Activated CD8-positive, alpha-beta T cell treated with anti-CD3 and anti-CD28 coated beads for 36 hours (primary cell): ENCODE measurements around the gene TIPIN. TPM values are rescaled to one million over a fixed set of nuclear protein-coding genes. Genes with fewer than 3 reads are reported as not detected.
"Not testable (repeated sequence)": the region's sequence is repeated elsewhere in the genome, so short reads cannot be mapped to it uniquely, and the experiment has no call there.

ENCODE experiments used
- ATAC-seq: fragments of 200-7000 bp; cut with Tn5 transposase; one replicate; pipeline ENCODE4 v1.10.0; 2021; ENCODE audit warnings: mild to moderate bottlenecking, moderate library complexity
- CTCF ChIA-PET: fragments of 350-600 bp; sonication (Branson Sonifier 250); formaldehyde crosslinking; loops from one replicate; lab custom pipeline; 2021; ENCODE audit warnings: antibody characterized with exemption; lab: Charles Lee
- POLR2A ChIA-PET: fragments of 350-600 bp; sonication (Branson Sonifier 250); formaldehyde crosslinking; loops from one replicate; lab custom pipeline; 2021; ENCODE audit warnings: antibody characterized with exemption; lab: Charles Lee
- DNase-seq: peaks from one replicate; pipeline ENCODE4 v3.0.0-alpha.2; 2020
- H3K27ac Mint-ChIP-seq: one replicate; pipeline ENCODE4 v1.8.0; 2021; ENCODE audit warnings: mild to moderate bottlenecking, mixed read lengths
- H3K27me3 Mint-ChIP-seq: one replicate; pipeline ENCODE4 v1.8.0; 2021; ENCODE audit warnings: mixed read lengths
- H3K36me3 Mint-ChIP-seq: one replicate; pipeline ENCODE4 v1.8.0; 2021; ENCODE audit warnings: low read depth, mixed read lengths
- H3K4me1 Mint-ChIP-seq: one replicate; pipeline ENCODE4 v1.8.0; 2021; ENCODE audit warnings: low read depth, mixed read lengths
- H3K4me3 Mint-ChIP-seq: one replicate; pipeline ENCODE4 v1.8.0; 2021; ENCODE audit warnings: mild to moderate bottlenecking, moderate library complexity, mixed read lengths
- H3K9me3 Mint-ChIP-seq: one replicate; pipeline ENCODE4 v1.8.0; 2021; ENCODE audit warnings: mixed read lengths
- CTCF ChIP-seq: fragments of 200-600 bp; IDR thresholded peaks from one replicate; pipeline ENCODE4 v1.8.0; 2022; ENCODE audit warnings: antibody characterized with exemption, mild to moderate bottlenecking
- intact Hi-C: fragments of 100-400 bp; cut with micrococcal nuclease; formaldehyde crosslinking; loops from one replicate; pipeline ENCODE4 v1.10.0; 2022
- total RNA-seq, 2 experiments: library from RNA; stranded (reverse); gene quantifications; one replicate each; pipeline ENCODE4 v1.2.3, GENCODE V29; 2021

The TIPIN gene
- total RNA-seq, 2 experiments from 2014 or later: 49.8 to 50.1 TPM

GRCh38 chr15:66309828-66310227, 46.7 kb downstream of the TIPIN start:
- Mint-ChIP-seq H3K9me3 (no peaks in the 10 kb centered on the region), H3K27ac (no peak overlapping the region), H3K36me3 (peaks cover 21% of the 10 kb centered on the region), H3K4me3 (no peak overlapping the region), H3K27me3 (no peaks in the 10 kb centered on the region), H3K4me1 (peaks cover 2% of the 10 kb centered on the region)
- no peak for TF ChIP-seq CTCF
- POLR2A ChIA-PET: no interaction called here
- CTCF ChIA-PET: no interaction called here
- DNase-seq (no peak), ATAC-seq (no peak)
- intact Hi-C loops: no loop called here

GRCh38 chr15:66308531-66308930, 48.0 kb downstream of the TIPIN start:
- H3K4me1 Mint-ChIP-seq: peaks cover 2% of the 10 kb centered on the region
- no peak overlapping the region for H3K27ac Mint-ChIP-seq
- no peak for TF ChIP-seq CTCF
- no peaks in the 10 kb centered on the region for H3K27me3 Mint-ChIP-seq
- ATAC-seq (no peak), DNase-seq (no peak)
- intact Hi-C loops: no loop called here
- peaks cover 21% of the 10 kb centered on the region for H3K36me3 Mint-ChIP-seq
- ChIA-PET POLR2A (no interaction called here), CTCF (interaction anchor here (1.9 kb wide), 1 partner anchor 190 kb away, joined by 4 read pairs; the partner anchor contains the start of gene SNAPC5)
- no peak overlapping the region for H3K4me3 Mint-ChIP-seq
- H3K9me3 Mint-ChIP-seq: no peaks in the 10 kb centered on the region

GRCh38 chr15:66306381-66306780, 50.1 kb downstream of the TIPIN start:
- intact Hi-C loops: no loop called here
- DNase-seq (no peak), ATAC-seq (no peak)
- Mint-ChIP-seq H3K36me3 (peaks cover 12% of the 10 kb centered on the region), H3K9me3 (no peaks in the 10 kb centered on the region), H3K27ac (no peak overlapping the region), H3K4me3 (no peak overlapping the region), H3K4me1 (no peaks in the 10 kb centered on the region), H3K27me3 (no peaks in the 10 kb centered on the region)
- POLR2A ChIA-PET: no interaction called here
- CTCF ChIA-PET: interaction anchor here (0.7 to 1.4 kb wide), 2 partner anchors 12 to 18 kb away, joined by 3 to 4 read pairs; no protein-coding TSS in a partner anchor
- TF ChIP-seq CTCF: no peak

- H3K4me3 Mint-ChIP-seq, DNase-seq, H3K27ac Mint-ChIP-seq, H3K9me3 Mint-ChIP-seq, H3K4me1 Mint-ChIP-seq, POLR2A ChIA-PET, H3K36me3 Mint-ChIP-seq, H3K27me3 Mint-ChIP-seq, intact Hi-C loops, ATAC-seq: not testable (repeated sequence)
- CTCF ChIA-PET: interaction anchor here (0.6 kb wide), 1 partner anchor 94 kb away, joined by 3 read pairs; no protein-coding TSS in a partner anchor
Observed at GRCh38 chr15:66304425-66304824, 52.1 kb downstream of the TIPIN start.

- intact Hi-C loops: no loop called here
- Mint-ChIP-seq H3K9me3 (no peaks in the 10 kb centered on the region), H3K36me3 (peaks cover 11% of the 10 kb centered on the region), H3K4me3 (no peak overlapping the region), H3K27me3 (no peaks in the 10 kb centered on the region), H3K27ac (no peak overlapping the region), H3K4me1 (no peaks in the 10 kb centered on the region)
- CTCF ChIA-PET: interaction anchor here (1.0 kb wide), 1 partner anchor 14 kb away, joined by 4 read pairs; no protein-coding TSS in a partner anchor
- ATAC-seq: no peak
- POLR2A ChIA-PET: interaction anchor here (0.7 kb wide), 1 partner anchor 194 kb away, joined by 4 read pairs; no protein-coding TSS in a partner anchor
- no peak for TF ChIP-seq CTCF
- DNase-seq: no peak
Observed at GRCh38 chr15:66302489-66303278, 53.8 kb downstream of the TIPIN start.
